ENCODE results near the gene SPACDR.

SPACDR gene

DNA sequence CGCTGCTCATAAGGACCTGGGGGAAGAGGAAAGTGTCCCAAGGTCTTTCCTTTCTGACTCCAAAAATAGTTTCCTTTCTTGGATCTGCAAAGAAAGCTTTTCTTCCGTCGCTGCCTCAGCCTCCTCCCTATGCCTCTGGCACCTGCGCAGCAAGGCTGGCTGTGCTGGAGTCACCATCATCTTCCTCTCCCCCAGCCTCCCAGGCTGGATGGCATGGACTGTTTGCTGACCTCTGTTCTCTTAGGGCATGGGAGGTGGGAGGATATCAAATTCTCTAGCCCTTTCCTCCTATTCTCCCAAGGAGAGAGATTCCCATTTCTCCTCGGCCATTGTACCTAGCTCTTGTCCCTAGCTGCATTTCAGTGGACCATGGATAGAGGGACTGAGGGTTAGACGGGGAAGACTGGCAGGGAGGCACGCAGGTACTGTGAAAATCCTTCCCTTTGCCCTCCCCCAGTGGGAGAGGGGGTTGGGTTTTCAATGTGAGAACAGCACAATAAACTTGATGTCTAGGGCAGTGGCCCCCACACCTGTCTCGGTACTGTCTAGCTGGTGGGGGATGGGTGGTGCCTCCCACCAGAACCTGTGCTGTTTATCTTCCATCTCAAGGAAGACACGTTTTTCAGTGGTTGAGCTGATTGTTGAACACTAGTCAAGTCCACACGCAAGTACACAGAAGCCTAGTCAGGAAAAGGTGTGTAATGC is 30.3 kb downstream of the SPACDR start:
- DNase-seq, result no peak

DNA sequence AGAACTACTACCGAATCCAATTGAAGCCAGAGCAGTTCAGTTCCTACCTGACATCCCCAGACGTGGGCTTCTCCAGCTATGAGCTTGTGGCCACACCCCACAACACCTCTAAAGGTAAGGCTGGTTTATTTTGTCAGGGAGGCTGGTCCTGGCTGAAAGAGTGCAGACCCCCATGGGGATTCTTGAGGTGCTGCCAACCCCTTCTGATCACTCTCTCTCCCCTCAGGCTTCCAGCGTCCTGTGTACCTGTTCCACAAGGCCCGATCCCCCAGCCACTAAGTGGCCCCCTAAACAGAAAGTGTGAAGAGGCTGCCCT is 30.8 kb downstream of the SPACDR start:
- DNase-seq, result no peak

DNA sequence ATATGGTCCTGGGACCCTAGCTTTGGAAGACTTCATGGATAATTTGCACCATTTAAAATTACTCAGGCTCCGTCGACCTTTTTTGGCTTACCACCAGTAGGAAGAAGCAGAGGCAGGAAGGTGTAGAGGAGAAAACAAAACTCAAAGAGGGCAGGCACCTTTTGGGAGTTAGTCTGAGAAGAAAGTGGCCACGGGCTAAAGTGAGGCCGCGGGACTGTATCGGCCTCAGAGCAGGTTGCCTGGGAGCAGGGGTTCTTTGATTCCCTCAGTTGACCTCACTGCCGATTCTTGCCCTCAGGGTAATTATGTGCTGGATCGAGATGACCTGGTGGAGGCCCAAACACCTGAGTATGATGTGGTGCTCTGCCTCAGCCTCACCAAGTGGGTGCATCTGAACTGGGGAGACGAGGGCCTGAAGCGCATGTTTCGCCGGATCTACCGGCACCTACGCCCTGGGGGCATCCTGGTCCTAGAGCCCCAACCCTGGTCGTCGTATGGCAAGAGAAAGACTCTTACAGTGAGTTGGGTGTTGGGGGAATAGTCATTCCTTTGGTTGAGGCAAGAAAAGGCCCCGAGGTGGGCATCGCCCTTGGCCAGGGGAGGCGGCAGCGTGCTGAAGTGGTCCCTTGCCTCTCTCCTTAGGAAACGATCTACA is 31.3 kb downstream of the SPACDR start:
- DNase-seq, result no peak

GRCh38 chr7:100432053-100432452 is 32.0 kb downstream of the SPACDR start:
- no peak for DNase-seq

DNA sequence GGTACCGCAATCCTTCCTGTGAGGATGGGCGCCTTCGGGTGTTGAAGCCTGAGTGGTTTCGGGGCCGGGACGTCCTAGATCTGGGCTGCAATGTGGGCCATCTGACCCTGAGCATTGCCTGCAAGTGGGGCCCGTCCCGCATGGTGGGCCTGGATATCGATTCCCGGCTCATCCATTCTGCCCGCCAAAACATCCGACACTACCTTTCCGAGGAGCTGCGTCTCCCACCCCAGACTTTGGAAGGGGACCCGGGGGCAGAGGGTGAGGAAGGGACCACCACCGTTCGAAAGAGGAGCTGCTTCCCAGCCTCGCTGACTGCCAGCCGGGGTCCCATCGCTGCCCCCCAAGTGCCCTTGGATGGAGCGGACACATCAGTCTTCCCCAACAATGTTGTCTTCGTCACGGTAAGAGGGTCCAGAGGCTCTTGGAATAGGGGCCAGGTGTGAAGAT is 32.7 kb downstream of the SPACDR start:
- no peak for DNase-seq

- no peak for DNase-seq
Observed at GRCh38 chr7:100430493-100431285, 33.4 kb downstream of the SPACDR start.

- peak; percentile 55 for DNase-seq
Observed at GRCh38 chr7:100429637-100430492, 34.2 kb downstream of the SPACDR start, which contains the start of gene MEPCE. MEPCE (plus strand) TSS chr7:100429831; CDS start chr7:100430019, 188 bp downstream.

DNA sequence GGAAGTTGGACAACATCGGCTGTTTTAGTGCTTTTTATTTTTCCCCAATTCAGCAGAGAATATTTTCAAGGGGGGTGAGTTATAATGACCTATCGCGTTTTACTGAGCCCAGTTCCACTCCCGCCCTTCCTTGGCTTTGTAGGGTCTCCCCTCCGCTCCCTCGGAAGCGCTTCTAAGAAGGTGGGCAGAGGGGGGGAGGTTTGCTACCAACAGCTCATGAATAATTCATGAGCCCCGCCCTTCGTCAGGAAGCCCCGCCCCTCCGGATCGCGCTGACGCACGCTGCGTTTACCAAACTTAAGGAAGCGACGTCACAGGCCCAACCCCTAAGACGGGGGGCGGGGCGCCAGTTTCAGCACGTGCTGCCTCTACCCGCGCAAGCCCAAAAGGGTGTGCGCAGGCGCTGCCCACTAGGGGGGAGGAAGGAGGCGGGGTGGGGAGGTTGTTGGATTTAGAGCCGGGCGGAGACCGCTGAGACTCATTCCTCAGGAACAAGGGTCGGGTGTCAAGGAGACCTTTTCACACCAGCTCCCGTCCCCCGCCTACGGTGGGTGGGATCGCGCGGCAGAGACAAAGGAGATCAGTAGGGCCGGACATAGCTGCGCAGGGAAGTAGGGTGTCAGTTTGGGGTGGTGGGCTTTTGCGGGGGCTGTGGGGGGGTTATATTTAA is 35.0 kb downstream of the SPACDR start:
- DNase-seq, result peak; percentile 87

DNA sequence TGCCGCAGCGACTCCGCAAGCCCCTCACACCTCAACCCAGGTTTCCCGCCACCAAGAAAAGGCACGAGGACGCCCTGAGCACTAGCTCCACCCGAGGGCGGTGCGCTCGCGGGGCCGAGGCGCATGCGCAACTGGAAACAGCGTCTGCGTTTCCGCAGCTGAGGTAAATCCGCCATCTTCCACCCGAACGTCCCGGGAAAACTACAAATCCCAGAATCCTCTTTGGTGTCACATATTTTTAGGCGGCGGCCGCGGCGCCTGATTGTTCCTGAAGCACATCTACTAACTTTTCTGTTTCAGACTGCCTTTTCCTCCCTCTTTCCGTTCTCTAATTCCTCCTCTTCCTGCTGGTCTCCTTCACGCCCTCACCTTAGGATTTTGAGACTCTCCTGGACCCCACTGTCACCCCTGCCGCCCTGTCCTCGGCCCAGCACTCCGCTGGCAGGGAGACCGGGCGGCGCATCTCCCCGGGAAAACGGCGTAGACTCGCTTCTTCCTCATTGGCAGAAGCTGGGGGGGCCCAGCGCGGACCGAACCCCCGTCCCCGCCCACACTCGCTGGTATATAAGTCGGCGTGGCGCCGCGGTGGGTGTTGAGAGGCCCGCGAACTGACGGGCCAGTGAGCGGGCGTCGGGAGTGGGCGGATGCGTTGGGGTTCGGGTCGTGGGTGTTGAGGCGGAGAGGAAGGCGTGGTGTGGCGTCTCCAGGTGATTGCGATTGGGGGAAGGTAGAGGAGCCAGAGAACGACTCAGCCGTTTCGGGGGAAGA is 35.7 kb downstream of the SPACDR start, which contains the start of gene ZCWPW1:
Gene ZCWPW1 (minus strand): TSS at position 505 of the 768 bp plus-strand sequence. CDS start 8,054 bp downstream, outside the sequence.
- DNase-seq, result peak; percentile 83

DNA sequence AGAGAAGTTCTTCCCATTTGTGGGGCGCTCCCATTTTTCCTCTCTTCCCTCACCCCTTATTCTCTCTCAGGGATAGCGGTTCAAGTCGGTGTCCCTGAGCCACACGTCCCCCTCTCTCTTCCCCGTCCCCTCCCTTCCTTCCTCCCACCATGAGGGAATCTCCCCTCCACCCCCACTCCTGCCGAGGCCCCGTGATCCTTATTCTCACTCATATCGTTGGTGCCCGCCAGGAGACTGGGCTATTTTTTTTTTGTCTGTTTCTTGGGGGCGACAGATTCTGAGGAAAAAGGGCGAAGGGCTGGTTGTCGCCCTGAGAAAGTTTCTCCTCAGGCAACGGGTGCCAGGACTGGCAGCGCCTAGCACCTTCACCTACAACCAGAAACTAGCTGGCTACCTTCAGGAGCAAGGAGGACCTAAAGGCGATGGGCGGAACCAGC is 36.3 kb downstream of the SPACDR start:
- no peak for DNase-seq

DNA sequence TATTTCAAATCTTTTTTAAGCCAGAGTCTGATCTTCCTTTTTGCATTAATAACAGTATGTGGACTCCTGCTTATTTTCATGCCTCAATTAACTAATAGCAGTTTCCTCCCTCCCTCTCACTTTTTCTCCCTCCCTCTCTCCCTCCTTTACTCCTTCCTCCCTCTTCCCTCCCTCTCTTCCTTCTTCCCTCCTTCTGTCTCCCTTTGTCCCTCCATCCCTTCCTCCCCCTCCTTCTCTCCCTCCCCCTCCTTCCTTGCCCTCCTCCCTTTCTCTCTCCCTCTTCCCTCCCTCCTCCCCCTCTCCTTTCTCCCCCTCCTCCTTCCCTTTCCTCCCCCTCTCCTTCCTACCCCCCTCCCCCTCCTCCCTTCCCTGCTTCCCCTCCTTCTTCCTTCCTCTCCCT is 37.5 kb downstream of the SPACDR start:
- DNase-seq, result no peak

GRCh38 chr7:100425347-100425746 is 38.7 kb downstream of the SPACDR start:
- DNase-seq, result no peak

GRCh38 chr7:100423315-100423714 is 40.7 kb downstream of the SPACDR start:
- no peak for DNase-seq

DNA sequence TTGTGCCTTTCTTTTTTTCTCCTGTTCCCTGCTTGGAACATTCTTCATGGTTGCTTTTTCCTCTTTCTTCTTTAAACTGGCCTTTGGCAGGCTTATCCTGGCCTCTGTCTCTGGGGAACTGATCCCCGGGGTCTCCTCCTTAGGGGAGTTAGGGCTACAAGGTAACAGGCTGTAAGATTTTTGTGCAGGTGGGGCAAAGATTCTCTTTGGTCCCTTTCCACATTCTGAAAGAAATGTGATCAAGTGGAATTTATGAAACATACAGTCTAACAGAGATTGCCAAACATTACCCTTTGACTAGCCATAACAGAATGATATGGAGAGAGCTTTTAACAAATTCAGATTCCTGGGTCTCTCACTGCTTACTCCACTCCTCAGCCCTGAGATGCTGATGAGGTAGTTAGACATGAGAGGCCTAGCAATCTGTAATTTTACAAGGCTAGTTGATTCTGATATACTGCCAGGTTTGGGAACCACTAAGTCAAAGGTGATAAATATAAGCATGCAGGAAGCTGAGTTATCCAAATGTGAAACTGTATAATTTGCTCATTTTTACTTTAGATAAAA is 44.3 kb downstream of the SPACDR start:
- DNase-seq, result no peak

- no peak for DNase-seq
Observed at GRCh38 chr7:100418930-100419659, 45.0 kb downstream of the SPACDR start.

GRCh38 chr7:100415448-100415847 is 48.6 kb downstream of the SPACDR start:
- DNase-seq, result no peak

DNA sequence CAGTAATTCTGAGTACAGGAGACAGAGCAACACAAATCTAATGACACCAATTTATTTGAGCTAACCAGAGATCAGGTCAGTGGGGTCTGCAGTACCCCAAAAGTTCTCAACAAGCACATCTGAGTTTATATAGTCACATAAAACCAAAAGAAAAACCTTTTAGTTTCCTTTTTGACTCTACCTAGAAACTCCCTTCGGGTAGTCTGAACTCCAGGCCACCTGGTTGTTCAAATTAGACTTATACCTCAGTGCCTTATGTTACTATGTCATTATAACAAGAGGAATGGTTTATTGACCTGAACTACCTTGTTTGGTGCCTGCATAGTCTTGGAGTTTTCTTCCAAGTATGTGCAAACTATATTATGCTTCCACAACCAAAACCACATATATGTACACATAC is 50.2 kb downstream of the SPACDR start:
- DNase-seq, result no peak

DNA sequence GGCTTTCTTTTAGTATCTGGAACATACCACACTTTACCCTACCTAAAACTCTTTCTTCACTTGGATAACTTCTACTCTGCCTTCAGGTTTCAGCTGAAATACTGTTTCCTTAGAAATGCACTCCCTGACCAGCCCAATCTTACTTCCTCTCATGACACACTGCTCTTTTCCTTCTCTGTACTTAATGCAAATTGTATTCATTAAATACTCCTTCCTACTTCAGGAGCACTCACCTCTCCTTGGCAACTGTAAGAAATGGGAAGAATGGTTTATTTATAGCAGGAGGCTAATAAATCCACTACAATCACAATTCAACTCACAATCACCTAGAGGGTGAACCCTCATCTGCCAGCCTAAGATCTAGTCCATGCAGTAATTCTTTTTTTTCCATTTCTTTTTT is 50.7 kb downstream of the SPACDR start:
- no peak for DNase-seq

GRCh38 chr7:100411101-100411500 is 53.0 kb downstream of the SPACDR start:
- no peak for DNase-seq
